ENCODE measurements around the gene CCNA1. TPM values are rescaled to one million over a fixed set of nuclear protein-coding genes. Genes with fewer than 3 reads are reported as not detected.

The CCNA1 gene
- total and polyA plus RNA-seq, 2 donors from 2014 or later: 0.54 to 0.98 TPM

DNA sequence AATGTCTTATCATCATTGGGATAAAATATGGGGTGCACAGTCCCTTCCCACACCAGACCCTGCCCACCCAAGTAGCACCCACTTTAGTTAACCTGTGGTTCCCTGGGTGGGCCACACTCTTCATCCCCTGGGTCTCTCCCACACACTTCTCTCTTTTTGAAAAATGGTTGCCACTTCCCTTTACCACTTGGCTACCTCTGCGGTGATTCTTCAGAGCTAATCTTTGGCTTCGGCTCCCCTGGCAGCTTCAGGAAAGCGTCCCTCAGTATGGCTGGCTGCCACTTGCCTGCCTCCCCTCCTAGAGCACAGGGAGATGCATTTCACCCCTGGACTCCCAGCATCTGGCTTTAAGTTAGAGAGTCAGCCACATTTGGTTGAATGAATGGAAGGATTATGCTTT is 18.2 kb downstream of the CCNA1 start:
- no peaks in the 10 kb centered on the region for H3K4me1 ChIP-seq (ENCODE audit: control insufficient read depth in 2 of 3, insufficient read depth in 2 of 3, low read depth in 1 of 3, low read length in 3 of 3)
- no peak for FAIRE-seq

DNA sequence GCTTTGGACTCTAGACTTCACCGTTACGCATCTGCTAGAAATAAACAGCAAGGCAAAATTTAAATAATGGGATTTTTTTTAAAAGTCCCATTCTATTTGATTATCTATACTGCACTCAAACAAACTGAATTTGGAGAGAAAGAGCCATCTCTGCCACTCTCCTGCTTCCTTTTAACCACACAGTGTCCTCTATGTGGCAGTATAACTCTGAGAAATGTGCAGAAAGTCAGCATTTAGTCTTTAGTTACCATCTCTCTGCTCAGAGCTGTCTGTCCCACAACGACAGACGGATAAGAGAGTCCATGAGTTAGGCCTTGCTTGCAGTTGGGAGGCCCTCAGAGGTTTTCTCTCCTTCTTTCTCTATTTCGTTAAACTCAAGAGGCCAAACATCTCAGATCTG is 21.2 kb downstream of the CCNA1 start:
- DNase-seq (peak in 2 of 5 donors; percentile 56 to 72), FAIRE-seq (no peak)
- intact Hi-C loops (cut with DNase I): no loop called here
- Histone ChIP-seq H3K9ac (ENCODE audit: low read length in 3 of 3) (no peak overlapping the region), H3K36me3 (ENCODE audit: control insufficient read depth in 2 of 3, insufficient read depth in 3 of 3, low read length in 3 of 3) (no peaks in the 10 kb centered on the region), H3K9me3 (ENCODE audit: control insufficient read depth in 2 of 3, insufficient read depth in 1 of 3, low read length in 3 of 3) (no peaks in the 10 kb centered on the region), H3K4me1 (ENCODE audit: control insufficient read depth in 2 of 3, insufficient read depth in 2 of 3, low read depth in 1 of 3, low read length in 3 of 3) (no peaks in the 10 kb centered on the region), H3K27ac (ENCODE audit: low read depth in 2 of 2, low read length in 2 of 2) (no peak overlapping the region), H3K27me3 (ENCODE audit: control insufficient read depth, insufficient read depth, low read length) (no peaks in the 10 kb centered on the region), H3K4me3 (ENCODE audit: low read length in 3 of 3) (no peak overlapping the region)
- TF ChIP-seq, protein P1, sequence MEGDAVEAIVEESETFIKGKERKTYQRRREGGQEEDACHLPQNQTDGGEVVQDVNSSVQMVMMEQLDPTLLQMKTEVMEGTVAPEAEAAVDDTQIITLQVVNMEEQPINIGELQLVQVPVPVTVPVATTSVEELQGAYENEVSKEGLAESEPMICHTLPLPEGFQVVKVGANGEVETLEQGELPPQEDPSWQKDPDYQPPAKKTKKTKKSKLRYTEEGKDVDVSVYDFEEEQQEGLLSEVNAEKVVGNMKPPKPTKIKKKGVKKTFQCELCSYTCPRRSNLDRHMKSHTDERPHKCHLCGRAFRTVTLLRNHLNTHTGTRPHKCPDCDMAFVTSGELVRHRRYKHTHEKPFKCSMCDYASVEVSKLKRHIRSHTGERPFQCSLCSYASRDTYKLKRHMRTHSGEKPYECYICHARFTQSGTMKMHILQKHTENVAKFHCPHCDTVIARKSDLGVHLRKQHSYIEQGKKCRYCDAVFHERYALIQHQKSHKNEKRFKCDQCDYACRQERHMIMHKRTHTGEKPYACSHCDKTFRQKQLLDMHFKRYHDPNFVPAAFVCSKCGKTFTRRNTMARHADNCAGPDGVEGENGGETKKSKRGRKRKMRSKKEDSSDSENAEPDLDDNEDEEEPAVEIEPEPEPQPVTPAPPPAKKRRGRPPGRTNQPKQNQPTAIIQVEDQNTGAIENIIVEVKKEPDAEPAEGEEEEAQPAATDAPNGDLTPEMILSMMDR (IDR thresholded peaks at IDR 0.05; ENCODE audit: borderline replicate concordance, extremely low read depth, insufficient read depth): peak; percentile 23

More for the DNA sequence above, 18.2 kb downstream of the CCNA1 start:
- Histone ChIP-seq H3K4me3 (ENCODE audit: low read length in 3 of 3) (no peak overlapping the region), H3K36me3 (ENCODE audit: control insufficient read depth in 2 of 3, insufficient read depth in 3 of 3, low read length in 3 of 3) (no peaks in the 10 kb centered on the region), H3K27me3 (ENCODE audit: control insufficient read depth, insufficient read depth, low read length) (no peaks in the 10 kb centered on the region), H3K9me3 (ENCODE audit: control insufficient read depth in 2 of 3, insufficient read depth in 1 of 3, low read length in 3 of 3) (no peaks in the 10 kb centered on the region), H3K9ac (ENCODE audit: low read length in 3 of 3) (no peak overlapping the region), H3K27ac (ENCODE audit: low read depth in 2 of 2, low read length in 2 of 2) (no peak overlapping the region)
- TF ChIP-seq, protein P1 (IDR thresholded peaks at IDR 0.05; ENCODE audit: borderline replicate concordance, extremely low read depth, insufficient read depth): no peak
- intact Hi-C loops (cut with DNase I): no loop called here
- no peak for DNase-seq

DNA sequence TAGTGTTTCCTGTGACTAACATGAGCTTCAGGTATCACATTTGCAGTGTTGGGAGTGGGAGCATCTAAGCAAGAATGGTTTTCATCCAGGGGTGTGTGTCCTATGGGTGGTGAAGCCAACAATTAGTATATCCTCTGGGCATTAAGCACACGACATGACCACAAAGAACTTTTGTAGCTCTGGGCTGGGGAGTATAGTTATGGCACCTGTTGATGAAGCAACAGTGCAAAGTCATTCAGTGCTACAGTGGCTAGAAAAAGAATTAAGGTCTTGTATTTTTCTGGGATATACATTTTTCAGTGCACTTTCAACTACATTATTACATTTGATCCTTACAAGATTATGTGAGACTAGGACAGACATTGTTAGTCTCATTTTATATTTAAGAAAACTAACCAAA is 21.8 kb downstream of the CCNA1 start:
- H3K9ac ChIP-seq (ENCODE audit: low read length in 3 of 3): no peak overlapping the region
- intact Hi-C loops (cut with DNase I): no loop called here
- no peak for DNase-seq
- FAIRE-seq: no peak
- TF ChIP-seq, protein P1 (IDR thresholded peaks at IDR 0.05; ENCODE audit: borderline replicate concordance, extremely low read depth, insufficient read depth): no peak
- no peaks in the 10 kb centered on the region for H3K9me3 ChIP-seq (ENCODE audit: control insufficient read depth in 2 of 3, insufficient read depth in 1 of 3, low read length in 3 of 3)
- H3K27ac ChIP-seq (ENCODE audit: low read depth in 2 of 2, low read length in 2 of 2): no peak overlapping the region
- no peaks in the 10 kb centered on the region for H3K36me3 ChIP-seq (ENCODE audit: control insufficient read depth in 2 of 3, insufficient read depth in 3 of 3, low read length in 3 of 3)
- no peaks in the 10 kb centered on the region for H3K27me3 ChIP-seq (ENCODE audit: control insufficient read depth, insufficient read depth, low read length)
- no peaks in the 10 kb centered on the region for H3K4me1 ChIP-seq (ENCODE audit: control insufficient read depth in 2 of 3, insufficient read depth in 2 of 3, low read depth in 1 of 3, low read length in 3 of 3)
- H3K4me3 ChIP-seq (ENCODE audit: low read length in 3 of 3): no peak overlapping the region

DNA sequence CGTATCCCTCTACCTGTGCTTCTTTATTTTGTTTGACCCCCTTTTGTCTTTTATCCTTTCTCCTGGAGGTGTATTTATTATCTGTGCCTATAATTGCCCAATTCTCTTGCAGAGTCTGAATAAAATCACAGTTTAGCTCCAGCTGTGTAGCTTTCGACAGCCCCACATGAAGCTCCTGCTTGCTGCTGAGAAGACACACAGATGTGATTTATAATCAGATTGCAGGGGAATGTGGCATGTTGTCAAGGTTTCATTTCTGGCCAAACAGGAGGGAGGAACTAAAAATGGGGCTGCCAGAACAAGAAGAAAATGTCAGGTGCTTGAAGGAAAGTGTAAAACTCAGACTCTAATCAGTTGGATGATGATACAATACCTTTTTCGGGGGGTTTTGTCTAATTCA is 22.7 kb downstream of the CCNA1 start:
- Histone ChIP-seq H3K27ac (ENCODE audit: low read depth in 2 of 2, low read length in 2 of 2) (no peak overlapping the region), H3K27me3 (ENCODE audit: control insufficient read depth, insufficient read depth, low read length) (no peaks in the 10 kb centered on the region), H3K4me1 (ENCODE audit: control insufficient read depth in 2 of 3, insufficient read depth in 2 of 3, low read depth in 1 of 3, low read length in 3 of 3) (no peaks in the 10 kb centered on the region), H3K4me3 (ENCODE audit: low read length in 3 of 3) (no peak overlapping the region), H3K9ac (ENCODE audit: low read length in 3 of 3) (no peak overlapping the region), H3K36me3 (ENCODE audit: control insufficient read depth in 2 of 3, insufficient read depth in 3 of 3, low read length in 3 of 3) (no peaks in the 10 kb centered on the region), H3K9me3 (ENCODE audit: control insufficient read depth in 2 of 3, insufficient read depth in 1 of 3, low read length in 3 of 3) (no peaks in the 10 kb centered on the region)
- intact Hi-C loops (cut with DNase I): no loop called here
- FAIRE-seq (no peak), DNase-seq (no peak)
- TF ChIP-seq, protein P1 (IDR thresholded peaks at IDR 0.05; ENCODE audit: borderline replicate concordance, extremely low read depth, insufficient read depth): no peak

All from kidney (tissue), 14 donors.